ENCODE measurements around the gene MAL. TPM values are rescaled to one million over a fixed set of nuclear protein-coding genes. Genes with fewer than 3 reads are reported as not detected.

Gene MAL
- total RNA-seq, 1 donor from 2014 or later = not detected

GRCh38 chr2:95039363-95039762 lies 13.9 kb downstream of the MAL start:
- DNase-seq (ENCODE audit: low spot score in 2 of 2) = no peak
- H3K4me3 ChIP-seq = no peak overlapping the region

DNA sequence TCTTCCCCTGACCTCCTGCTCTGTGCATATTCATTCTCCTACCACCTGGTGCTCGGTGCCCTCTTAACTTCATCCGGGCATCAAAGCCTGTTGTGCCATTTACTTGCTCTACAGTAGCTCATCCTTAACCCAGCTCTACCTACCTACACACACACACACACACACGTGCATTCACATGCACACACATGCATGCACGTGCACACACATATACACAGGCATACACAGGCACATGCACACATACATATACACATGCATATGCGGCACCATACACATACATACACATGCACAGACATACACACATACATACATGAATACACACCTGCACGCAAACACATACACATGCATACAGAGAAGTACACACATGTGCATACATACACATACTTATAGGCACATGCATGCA lies 14.5 kb downstream of the MAL start:
- no peaks in the 10 kb centered on the region for H3K4me1 ChIP-seq
- H3K27me3 ChIP-seq = no peaks in the 10 kb centered on the region
- no peak for DNase-seq (ENCODE audit: low spot score in 2 of 2)
- intact Hi-C loops (cut with DNase I) = no loop called here
- no peak overlapping the region for H3K27ac ChIP-seq
- no peak overlapping the region for H3K4me3 ChIP-seq
- no peaks in the 10 kb centered on the region for H3K9me3 ChIP-seq
- no peaks in the 10 kb centered on the region for H3K36me3 ChIP-seq
- TF ChIP-seq CTCF (IDR thresholded peaks at IDR 0.05) = no peak

More at GRCh38 chr2:95039363-95039762, 13.9 kb downstream of the MAL start:
- TF ChIP-seq CTCF (IDR thresholded peaks at IDR 0.05) = no peak
- no peaks in the 10 kb centered on the region for H3K4me1 ChIP-seq
- no peaks in the 10 kb centered on the region for H3K36me3 ChIP-seq
- no peaks in the 10 kb centered on the region for H3K9me3 ChIP-seq
- H3K27me3 ChIP-seq = no peaks in the 10 kb centered on the region
- intact Hi-C loops (cut with DNase I) = no loop called here
- H3K27ac ChIP-seq = no peak overlapping the region

DNA sequence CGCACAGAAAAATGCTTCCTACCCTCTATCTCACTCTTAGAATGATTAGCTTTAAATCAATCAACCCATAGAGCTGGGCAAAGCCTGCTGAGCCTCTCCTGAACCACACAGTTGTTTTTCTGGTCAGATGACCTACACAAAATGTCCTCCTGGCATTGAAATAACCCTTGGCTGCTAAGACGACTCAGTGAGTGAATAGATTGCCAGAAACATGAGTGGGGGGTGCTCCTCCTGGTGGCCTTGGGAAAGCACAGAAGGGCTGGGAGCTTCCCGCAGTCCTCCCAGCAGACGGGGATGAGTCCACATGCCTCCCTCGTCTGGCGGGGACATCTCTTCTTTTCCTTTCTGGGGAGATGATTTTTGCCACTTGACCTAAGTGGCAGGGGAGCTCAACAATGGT lies 14.9 kb downstream of the MAL start:
- no peak overlapping the region for H3K4me3 ChIP-seq
- H3K9me3 ChIP-seq = no peaks in the 10 kb centered on the region
- no peak for DNase-seq (ENCODE audit: low spot score in 2 of 2)
- intact Hi-C loops (cut with DNase I) = no loop called here
- no peaks in the 10 kb centered on the region for H3K27me3 ChIP-seq
- no peaks in the 10 kb centered on the region for H3K36me3 ChIP-seq
- no peaks in the 10 kb centered on the region for H3K4me1 ChIP-seq
- H3K27ac ChIP-seq = no peak overlapping the region
- TF ChIP-seq CTCF (IDR thresholded peaks at IDR 0.05) = no peak

DNA sequence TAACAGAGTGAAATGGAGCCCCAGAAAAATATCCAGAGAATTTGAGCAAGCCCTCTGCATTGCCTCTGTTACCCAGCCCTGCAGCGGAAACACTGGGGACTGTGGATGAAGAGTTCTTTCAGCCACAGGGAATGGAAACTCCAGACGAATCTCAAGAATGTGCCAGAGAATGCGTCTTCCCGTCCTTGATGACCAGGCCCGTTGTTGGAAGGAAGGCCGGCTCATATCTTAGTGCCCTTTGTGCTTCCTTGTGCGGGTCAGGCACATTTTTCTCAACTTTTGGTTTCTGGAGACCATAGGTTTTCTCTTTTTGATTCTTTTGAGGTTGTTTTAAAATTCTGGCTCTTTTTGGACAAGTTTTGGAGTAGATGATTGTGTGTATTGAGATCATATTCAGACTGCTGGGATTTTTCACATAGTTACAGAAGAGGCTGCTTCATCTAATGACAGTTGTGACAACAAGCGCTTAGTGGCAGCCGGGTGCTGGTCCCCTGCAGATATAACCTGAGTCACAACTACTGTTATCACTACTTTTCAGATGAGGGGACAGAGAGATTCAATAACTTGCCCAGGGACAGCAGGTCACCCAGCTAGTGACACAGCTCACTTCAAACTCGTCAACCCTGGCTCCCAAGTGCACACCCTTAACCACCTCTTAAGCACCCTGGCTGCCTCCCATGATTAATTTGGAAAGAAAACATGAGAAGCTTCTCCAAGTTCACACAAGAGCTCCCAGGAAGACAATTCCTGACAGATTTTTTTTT lies 15.7 kb downstream of the MAL start:
- no peak for TF ChIP-seq CTCF (IDR thresholded peaks at IDR 0.05)
- no peaks in the 10 kb centered on the region for H3K36me3 ChIP-seq
- H3K4me3 ChIP-seq = no peak overlapping the region
- no peaks in the 10 kb centered on the region for H3K9me3 ChIP-seq
- intact Hi-C loops (cut with DNase I) = no loop called here
- DNase-seq (ENCODE audit: low spot score in 2 of 2) = no peak
- H3K27me3 ChIP-seq = no peaks in the 10 kb centered on the region
- H3K4me1 ChIP-seq = no peaks in the 10 kb centered on the region
- H3K27ac ChIP-seq = no peak overlapping the region

DNA sequence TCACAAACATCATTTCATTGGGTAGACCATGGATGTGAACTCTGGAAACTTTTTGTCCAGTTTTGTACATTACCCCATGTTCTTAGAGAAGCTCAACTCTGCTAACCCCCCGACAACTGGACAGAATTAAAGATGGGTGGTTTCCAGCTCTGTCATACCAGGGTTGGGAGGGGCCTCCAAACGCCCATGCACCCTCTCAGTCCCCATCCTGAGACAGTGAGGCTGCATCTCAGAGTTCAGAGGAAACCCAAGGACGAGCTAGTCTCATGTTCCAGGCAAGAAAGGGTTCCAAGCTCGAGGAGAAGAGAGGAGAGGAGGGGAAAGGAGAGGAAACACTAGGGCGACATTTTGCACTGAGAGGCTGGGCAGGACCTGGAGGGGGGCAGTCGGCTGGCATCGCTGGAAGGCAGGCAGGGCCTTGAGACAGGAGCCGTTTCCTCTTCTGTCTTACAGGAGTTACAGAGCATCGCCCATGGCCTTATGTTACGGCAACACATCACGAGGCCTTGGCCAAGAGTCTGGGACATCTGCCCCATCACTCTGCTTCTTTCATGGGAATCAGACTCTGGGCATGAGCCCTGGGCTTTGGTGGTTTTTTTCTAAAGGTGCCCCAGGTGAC lies 16.4 kb downstream of the MAL start:
- H3K4me3 ChIP-seq = no peak overlapping the region
- H3K27me3 ChIP-seq = no peaks in the 10 kb centered on the region
- no peak for DNase-seq (ENCODE audit: low spot score in 2 of 2)
- no peak overlapping the region for H3K27ac ChIP-seq
- H3K4me1 ChIP-seq = no peaks in the 10 kb centered on the region
- H3K9me3 ChIP-seq = no peaks in the 10 kb centered on the region
- no peaks in the 10 kb centered on the region for H3K36me3 ChIP-seq
- TF ChIP-seq CTCF (IDR thresholded peaks at IDR 0.05) = no peak
- intact Hi-C loops (cut with DNase I) = no loop called here
